ENCODE results near the gene DEPDC5. TPM values are rescaled to one million over a fixed set of nuclear protein-coding genes. Genes with fewer than 3 reads are reported as not detected.

The DEPDC5 gene
- total and polyA plus RNA-seq, 9 of the 15 experiments (the other 6 are each of a cell fraction or from before 2014, with no cell fraction given), result 2.3 to 12.3 (median 10.7) TPM

DNA sequence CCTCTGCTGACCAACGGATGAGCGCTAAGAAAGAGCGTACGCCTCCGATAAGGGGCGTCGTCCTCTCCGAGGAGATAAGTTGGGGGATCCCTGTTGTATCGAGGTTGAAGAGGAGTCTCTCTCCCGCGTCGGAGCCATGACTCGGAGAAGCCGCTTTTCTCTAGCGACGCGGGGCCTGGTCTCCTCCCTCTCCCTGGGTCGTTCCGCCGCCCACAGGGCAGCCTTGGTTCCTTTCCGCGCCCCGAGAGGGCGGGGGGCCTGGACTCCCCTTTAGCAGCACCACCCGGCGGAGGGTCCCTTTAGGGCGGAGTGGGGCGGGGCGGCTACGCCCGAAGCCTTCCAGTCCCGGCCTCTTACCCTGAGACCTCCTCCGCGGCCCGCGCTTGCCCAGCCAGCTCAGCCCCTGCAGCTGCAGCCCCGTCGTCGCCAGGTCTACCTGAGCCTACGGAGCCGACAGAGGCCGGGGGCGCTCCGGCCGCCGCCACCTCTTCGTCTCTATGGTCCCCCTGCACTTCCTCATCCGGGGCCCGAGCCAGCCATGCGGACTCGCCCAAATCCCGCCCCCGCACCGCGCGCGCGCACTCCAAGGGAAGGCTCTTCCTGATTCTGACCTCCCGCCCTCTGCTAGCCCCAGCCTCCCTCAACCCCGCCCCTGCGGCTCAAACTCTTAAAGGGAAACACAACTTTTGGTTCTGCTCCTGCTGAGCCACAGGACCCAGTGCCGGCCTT lies 4.0 kb upstream of the DEPDC5 start, which contains the start of gene PRR14L (continued):
- TF ChIP-seq, protein P1, sequence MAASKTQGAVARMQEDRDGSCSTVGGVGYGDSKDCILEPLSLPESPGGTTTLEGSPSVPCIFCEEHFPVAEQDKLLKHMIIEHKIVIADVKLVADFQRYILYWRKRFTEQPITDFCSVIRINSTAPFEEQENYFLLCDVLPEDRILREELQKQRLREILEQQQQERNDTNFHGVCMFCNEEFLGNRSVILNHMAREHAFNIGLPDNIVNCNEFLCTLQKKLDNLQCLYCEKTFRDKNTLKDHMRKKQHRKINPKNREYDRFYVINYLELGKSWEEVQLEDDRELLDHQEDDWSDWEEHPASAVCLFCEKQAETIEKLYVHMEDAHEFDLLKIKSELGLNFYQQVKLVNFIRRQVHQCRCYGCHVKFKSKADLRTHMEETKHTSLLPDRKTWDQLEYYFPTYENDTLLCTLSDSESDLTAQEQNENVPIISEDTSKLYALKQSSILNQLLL (CRISPR knock-in tag; IDR thresholded peaks at IDR 0.05; ENCODE audit: borderline replicate concordance), result no peak
- TF ChIP-seq TBP (optimal IDR thresholded peaks at IDR 0.05; ENCODE audit: low read depth, low read length) (peak; percentile 74), CREBBP (IDR thresholded peaks at IDR 0.05; ENCODE audit: low read depth, low read length) (no peak), ZNF764 (CRISPR knock-in tag; IDR thresholded peaks at IDR 0.05; ENCODE audit: low read depth) (no peak), BHLHE40 (IDR thresholded peaks at IDR 0.05; ENCODE audit: low read length) (no peak), CHD2 (IDR thresholded peaks at IDR 0.05; ENCODE audit: low read depth, low read length) (peak; percentile 37; the same call in 1 of the 2 replicates), TARDBP (IDR thresholded peaks at IDR 0.05) (no peak), HDAC2 (IDR thresholded peaks at IDR 0.05) (no peak; the same call in 1 of the 2 replicates), ATF1 (CRISPR knock-in tag; IDR thresholded peaks at IDR 0.05) (no peak), ATF1 (tag; IDR thresholded peaks at IDR 0.05) (peak; percentile 66; the same call in 1 of the 2 replicates), TCF7 (IDR thresholded peaks at IDR 0.05; ENCODE audit: borderline replicate concordance) (no peak), HCFC1 (IDR thresholded peaks at IDR 0.05; ENCODE audit: low read depth, low read length) (peak; percentile 69)
- TF ChIP-seq, protein P2, sequence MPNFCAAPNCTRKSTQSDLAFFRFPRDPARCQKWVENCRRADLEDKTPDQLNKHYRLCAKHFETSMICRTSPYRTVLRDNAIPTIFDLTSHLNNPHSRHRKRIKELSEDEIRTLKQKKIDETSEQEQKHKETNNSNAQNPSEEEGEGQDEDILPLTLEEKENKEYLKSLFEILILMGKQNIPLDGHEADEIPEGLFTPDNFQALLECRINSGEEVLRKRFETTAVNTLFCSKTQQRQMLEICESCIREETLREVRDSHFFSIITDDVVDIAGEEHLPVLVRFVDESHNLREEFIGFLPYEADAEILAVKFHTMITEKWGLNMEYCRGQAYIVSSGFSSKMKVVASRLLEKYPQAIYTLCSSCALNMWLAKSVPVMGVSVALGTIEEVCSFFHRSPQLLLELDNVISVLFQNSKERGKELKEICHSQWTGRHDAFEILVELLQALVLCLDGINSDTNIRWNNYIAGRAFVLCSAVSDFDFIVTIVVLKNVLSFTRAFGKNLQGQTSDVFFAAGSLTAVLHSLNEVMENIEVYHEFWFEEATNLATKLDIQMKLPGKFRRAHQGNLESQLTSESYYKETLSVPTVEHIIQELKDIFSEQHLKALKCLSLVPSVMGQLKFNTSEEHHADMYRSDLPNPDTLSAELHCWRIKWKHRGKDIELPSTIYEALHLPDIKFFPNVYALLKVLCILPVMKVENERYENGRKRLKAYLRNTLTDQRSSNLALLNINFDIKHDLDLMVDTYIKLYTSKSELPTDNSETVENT (CRISPR knock-in tag; IDR thresholded peaks at IDR 0.05), result peak; percentile 88
- TF ChIP-seq, protein P3, sequence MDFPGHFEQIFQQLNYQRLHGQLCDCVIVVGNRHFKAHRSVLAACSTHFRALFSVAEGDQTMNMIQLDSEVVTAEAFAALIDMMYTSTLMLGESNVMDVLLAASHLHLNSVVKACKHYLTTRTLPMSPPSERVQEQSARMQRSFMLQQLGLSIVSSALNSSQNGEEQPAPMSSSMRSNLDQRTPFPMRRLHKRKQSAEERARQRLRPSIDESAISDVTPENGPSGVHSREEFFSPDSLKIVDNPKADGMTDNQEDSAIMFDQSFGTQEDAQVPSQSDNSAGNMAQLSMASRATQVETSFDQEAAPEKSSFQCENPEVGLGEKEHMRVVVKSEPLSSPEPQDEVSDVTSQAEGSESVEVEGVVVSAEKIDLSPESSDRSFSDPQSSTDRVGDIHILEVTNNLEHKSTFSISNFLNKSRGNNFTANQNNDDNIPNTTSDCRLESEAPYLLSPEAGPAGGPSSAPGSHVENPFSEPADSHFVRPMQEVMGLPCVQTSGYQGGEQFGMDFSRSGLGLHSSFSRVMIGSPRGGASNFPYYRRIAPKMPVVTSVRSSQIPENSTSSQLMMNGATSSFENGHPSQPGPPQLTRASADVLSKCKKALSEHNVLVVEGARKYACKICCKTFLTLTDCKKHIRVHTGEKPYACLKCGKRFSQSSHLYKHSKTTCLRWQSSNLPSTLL (IDR thresholded peaks at IDR 0.05), result no peak
- TF ChIP-seq, protein P4, sequence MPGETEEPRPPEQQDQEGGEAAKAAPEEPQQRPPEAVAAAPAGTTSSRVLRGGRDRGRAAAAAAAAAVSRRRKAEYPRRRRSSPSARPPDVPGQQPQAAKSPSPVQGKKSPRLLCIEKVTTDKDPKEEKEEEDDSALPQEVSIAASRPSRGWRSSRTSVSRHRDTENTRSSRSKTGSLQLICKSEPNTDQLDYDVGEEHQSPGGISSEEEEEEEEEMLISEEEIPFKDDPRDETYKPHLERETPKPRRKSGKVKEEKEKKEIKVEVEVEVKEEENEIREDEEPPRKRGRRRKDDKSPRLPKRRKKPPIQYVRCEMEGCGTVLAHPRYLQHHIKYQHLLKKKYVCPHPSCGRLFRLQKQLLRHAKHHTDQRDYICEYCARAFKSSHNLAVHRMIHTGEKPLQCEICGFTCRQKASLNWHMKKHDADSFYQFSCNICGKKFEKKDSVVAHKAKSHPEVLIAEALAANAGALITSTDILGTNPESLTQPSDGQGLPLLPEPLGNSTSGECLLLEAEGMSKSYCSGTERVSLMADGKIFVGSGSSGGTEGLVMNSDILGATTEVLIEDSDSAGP (CRISPR knock-in tag; IDR thresholded peaks at IDR 0.05), result peak; percentile 94
- TF ChIP-seq, protein P5, sequence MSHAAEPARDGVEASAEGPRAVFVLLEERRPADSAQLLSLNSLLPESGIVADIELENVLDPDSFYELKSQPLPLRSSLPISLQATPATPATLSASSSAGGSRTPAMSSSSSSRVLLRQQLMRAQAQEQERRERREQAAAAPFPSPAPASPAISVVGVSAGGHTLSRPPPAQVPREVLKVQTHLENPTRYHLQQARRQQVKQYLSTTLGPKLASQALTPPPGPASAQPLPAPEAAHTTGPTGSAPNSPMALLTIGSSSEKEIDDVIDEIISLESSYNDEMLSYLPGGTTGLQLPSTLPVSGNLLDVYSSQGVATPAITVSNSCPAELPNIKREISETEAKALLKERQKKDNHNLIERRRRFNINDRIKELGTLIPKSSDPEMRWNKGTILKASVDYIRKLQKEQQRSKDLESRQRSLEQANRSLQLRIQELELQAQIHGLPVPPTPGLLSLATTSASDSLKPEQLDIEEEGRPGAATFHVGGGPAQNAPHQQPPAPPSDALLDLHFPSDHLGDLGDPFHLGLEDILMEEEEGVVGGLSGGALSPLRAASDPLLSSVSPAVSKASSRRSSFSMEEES (CRISPR knock-in tag; IDR thresholded peaks at IDR 0.05), result no peak
- TF ChIP-seq, protein P6, sequence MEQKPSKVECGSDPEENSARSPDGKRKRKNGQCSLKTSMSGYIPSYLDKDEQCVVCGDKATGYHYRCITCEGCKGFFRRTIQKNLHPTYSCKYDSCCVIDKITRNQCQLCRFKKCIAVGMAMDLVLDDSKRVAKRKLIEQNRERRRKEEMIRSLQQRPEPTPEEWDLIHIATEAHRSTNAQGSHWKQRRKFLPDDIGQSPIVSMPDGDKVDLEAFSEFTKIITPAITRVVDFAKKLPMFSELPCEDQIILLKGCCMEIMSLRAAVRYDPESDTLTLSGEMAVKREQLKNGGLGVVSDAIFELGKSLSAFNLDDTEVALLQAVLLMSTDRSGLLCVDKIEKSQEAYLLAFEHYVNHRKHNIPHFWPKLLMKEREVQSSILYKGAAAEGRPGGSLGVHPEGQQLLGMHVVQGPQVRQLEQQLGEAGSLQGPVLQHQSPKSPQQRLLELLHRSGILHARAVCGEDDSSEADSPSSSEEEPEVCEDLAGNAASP (IDR thresholded peaks at IDR 0.05), result no peak

Measured in K562 (cell line).